Small intestine (tissue), 7 donors: ENCODE measurements around the gene MYOCD. TPM values are rescaled to one million over a fixed set of nuclear protein-coding genes. Genes with fewer than 3 reads are reported as not detected.

ENCODE experiments used
- DNase-seq, 2 donors: peaks; one replicate each; pipeline versions ENCODE4 v3.0.0 to v3.0.0-alpha.2; 2013
- FAIRE-seq: peaks from 2 replicates; lab custom pipeline; 2012; peaks lifted over from hg19 to GRCh38; lab: Jason Lieb, UNC
- H3K27ac ChIP-seq, 3 donors: one replicate each; pipeline ENCODE4 v1.5.1; 2013; ENCODE audit warnings: low read length in 2 of 3, mild to moderate bottlenecking in 2 of 3, control low read depth in 1 of 3, inconsistent platforms in 1 of 3, low read depth in 1 of 3, moderate library complexity in 1 of 3
- H3K27me3 ChIP-seq, 3 donors: one replicate each; pipeline ENCODE4 v1.6.1; 2013; ENCODE audit warnings: low read length in 3 of 3, inconsistent platforms in 1 of 3; ENCODE audit not compliant: control insufficient read depth in 3 of 3, insufficient read depth in 3 of 3
- H3K36me3 ChIP-seq, 3 donors: one replicate each; pipeline ENCODE4 v1.6.1; 2013; ENCODE audit warnings: low read length in 3 of 3, inconsistent platforms in 1 of 3, low read depth in 1 of 3, mild to moderate bottlenecking in 1 of 3, moderate library complexity in 1 of 3; ENCODE audit not compliant: control insufficient read depth in 3 of 3, insufficient read depth in 2 of 3
- H3K4me1 ChIP-seq, 3 donors: one replicate each; pipeline ENCODE4 v1.6.1; 2013; ENCODE audit warnings: low read length in 2 of 3, inconsistent platforms in 1 of 3, low read depth in 1 of 3, mild to moderate bottlenecking in 1 of 3, moderate library complexity in 1 of 3; ENCODE audit not compliant: control insufficient read depth in 3 of 3, insufficient read depth in 2 of 3
- H3K4me3 ChIP-seq, 3 donors: one replicate each; pipeline ENCODE4 v1.5.1; 2013; ENCODE audit warnings: low read length in 3 of 3, control low read depth in 1 of 3, inconsistent platforms in 1 of 3, low read depth in 1 of 3, mild to moderate bottlenecking in 1 of 3, moderate library complexity in 1 of 3
- H3K9me3 ChIP-seq, 2 donors: one replicate each; pipeline ENCODE4 v1.6.1; 2013; ENCODE audit warnings: low read depth in 1 of 2, low read length in 1 of 2; ENCODE audit not compliant: control insufficient read depth in 2 of 2, insufficient read depth in 1 of 2
- WGBS, 3 donors: extraction: QIAGEN DNeasy Blood & Tissue Kit; methylation state at CpG; one replicate each; pipeline ENCODE4 v1.1.7; 2013; 5-methylcytosine and 5-hydroxymethylcytosine counted together
- polyA plus RNA-seq, 4 donors: library from polyadenylated mRNA; stranded (reverse) in 3 of 4; unstranded in 1 of 4; fragments of 200-250 nt in 3 of 4; fragments of 120-200 nt in 1 of 4; gene quantifications; one replicate each; pipeline versions ENCODE4 v1.2.1 to v1.2.3, GENCODE V29; 2013
- donor health status: healthy with polysubstance abuse.
- donor health status: control.
- donor health status: control.
- donor health status: Bipolar disorder and iron deficiency.
- donor health status: healthy.

The MYOCD gene
- polyA plus RNA-seq, 4 donors = under 0.01 to 3.1 (median 2.1) TPM

DNA sequence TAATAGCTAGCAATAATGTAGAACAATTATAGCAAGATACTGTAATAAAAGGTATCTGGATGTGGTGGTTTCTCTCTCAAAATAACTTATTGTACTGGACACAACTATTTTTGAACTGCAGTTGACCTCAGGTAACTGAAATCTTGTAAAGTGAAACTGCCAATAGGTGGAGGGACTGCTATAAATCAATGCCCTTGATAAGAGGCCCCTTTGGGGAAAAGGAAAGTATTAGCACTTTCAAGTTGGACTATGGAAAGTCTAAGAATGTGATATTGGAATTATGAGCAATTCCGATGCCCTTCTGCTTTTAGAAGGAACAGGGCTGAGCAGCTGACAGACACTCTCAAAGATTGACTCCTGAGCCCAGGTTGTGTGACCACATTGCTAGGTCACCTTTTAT lies 79.1 kb downstream of the MYOCD start:
- 25 to 69% (median 25%) methylated on average over 1 of the region's 1 CpG for WGBS, 3 donors
- Histone ChIP-seq H3K4me3 (no peak overlapping the region), H3K36me3 (no peaks in the 10 kb centered on the region), H3K27ac (peak overlapping the region in 1 of 3 donors; percentile 51), H3K27me3 (no peaks in the 10 kb centered on the region), H3K9me3 (no peaks in the 10 kb centered on the region), H3K4me1 (peaks cover 0 to 6% (median 4%) of the 10 kb centered on the region in 3 donors)
- DNase-seq = peak; percentile 38 to 67
- no peak for FAIRE-seq

DNA sequence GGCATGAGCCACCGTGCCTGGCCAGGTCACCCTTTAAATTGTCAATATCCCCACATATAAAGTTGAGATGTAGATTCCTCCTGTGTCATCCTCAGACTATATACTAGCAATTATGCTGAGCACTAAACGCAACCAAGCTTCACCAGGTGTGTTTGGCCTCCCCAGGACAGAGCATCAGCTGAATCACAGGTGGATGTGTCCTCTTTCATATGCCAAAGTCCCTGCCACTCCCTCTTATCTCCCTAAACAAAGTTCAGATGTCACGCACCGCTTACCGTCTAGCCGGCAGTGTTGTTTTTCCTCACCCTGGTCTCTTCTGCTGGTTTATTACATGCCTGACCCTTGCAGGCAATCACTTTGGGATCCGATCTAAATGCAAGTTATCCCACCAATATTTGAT lies 79.8 kb downstream of the MYOCD start:
- Histone ChIP-seq H3K27me3 (no peaks in the 10 kb centered on the region), H3K4me3 (no peak overlapping the region), H3K9me3 (no peaks in the 10 kb centered on the region), H3K36me3 (no peaks in the 10 kb centered on the region), H3K27ac (no peak overlapping the region), H3K4me1 (peaks cover 0 to 6% (median 4%) of the 10 kb centered on the region in 3 donors)
- FAIRE-seq (no peak), DNase-seq (peak; percentile 51 to 90)
- WGBS, 3 donors = 16 to 61% (median 34%) methylated on average over 7 of the region's 7 CpGs

DNA sequence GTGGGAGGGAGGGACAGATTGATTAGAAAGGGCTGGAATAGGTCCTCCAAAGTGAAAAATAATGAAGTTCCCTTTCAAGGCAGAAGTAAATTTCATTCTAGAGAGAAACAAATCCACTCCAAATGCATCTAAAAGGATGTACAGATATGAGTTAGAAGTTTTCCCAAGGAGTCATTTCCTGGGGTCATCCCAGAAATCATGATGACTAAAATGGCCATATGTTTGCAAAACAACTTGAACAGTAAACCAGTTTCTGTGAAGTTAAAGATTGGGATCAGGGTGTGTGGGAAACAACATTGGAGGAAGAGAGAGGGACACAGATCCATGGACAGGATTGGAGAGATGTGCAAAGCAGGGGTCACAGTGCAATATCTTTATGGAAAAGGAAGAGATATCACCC lies 91.1 kb downstream of the MYOCD start:
- no peaks in the 10 kb centered on the region for H3K27me3 ChIP-seq
- FAIRE-seq (no peak), DNase-seq (no peak)
- no peaks in the 10 kb centered on the region for H3K9me3 ChIP-seq
- no peak overlapping the region for H3K27ac ChIP-seq
- H3K4me3 ChIP-seq = no peak overlapping the region
- no peaks in the 10 kb centered on the region for H3K36me3 ChIP-seq
- H3K4me1 ChIP-seq = no peaks in the 10 kb centered on the region

DNA sequence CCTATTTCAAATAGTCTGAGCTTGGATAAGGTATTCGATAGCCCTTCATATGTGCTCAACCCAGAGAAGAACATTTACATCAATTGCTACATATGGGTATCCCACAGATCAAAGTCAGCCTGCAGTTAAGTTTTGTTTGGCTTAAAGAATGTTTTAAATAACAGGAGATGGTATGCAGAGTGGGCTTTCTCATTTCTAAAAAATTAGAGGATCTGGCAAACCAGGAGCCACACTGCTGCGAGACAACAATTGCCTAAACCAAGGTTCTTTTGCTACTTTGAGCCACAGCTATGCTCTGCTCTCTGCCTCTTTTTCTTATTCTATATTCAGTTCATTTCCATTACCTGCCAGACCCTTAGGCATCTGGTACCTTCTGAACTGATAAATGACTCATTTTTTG lies 93.4 kb downstream of the MYOCD start:
- Histone ChIP-seq H3K4me1 (no peaks in the 10 kb centered on the region), H3K27ac (no peak overlapping the region), H3K36me3 (no peaks in the 10 kb centered on the region), H3K9me3 (no peaks in the 10 kb centered on the region), H3K27me3 (no peaks in the 10 kb centered on the region), H3K4me3 (no peak overlapping the region)
- FAIRE-seq (no peak), DNase-seq (no peak)
- WGBS, 3 donors = 45 to 84% (median 65%) methylated on average over 2 of the region's 2 CpGs

DNA sequence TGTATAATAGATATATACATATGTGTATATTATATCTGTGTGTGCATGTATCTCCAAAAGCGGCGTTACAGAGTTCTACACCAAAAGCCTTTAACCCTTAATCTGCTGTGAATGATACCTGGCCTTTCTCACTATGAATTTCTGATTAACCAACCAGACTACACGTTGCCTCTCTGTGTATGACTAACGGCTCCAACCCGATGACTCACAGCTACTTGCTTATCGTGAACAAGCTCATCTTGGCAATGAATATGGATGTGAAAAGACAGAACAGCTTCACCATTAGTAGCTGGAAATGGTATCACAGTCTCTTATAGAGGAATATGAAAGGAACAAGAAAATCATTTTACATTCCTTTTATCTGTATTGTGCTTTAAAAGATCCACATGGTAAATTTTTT lies 99.9 kb downstream of the MYOCD start:
- 16 to 45% (median 36%) methylated on average over 6 of the region's 6 CpGs for WGBS, 3 donors

DNA sequence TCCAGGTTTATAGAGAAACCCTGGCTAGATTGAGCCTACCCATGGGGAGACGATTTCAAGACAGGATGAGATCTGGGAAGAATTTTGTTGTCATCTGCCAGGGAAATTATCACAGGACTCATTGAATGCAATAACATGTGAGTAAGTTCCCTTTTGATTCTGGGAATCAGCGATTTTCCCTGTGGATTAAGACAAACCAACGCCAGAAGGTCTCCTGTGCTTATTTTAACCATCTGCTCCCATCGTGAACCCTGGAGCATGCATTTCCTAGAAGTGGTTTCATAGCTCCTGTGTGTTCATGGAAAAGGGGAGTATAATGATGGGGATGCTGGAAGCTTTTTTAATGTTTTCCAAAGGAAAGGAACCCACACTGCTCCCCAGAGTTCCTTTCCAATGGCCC lies 102.6 kb downstream of the MYOCD start:
- Histone ChIP-seq H3K27me3 (peaks cover 0 to 2% (median 0%) of the 10 kb centered on the region in 3 donors), H3K4me1 (no peaks in the 10 kb centered on the region), H3K9me3 (no peaks in the 10 kb centered on the region), H3K4me3 (no peak overlapping the region), H3K27ac (no peak overlapping the region), H3K36me3 (no peaks in the 10 kb centered on the region)
- DNase-seq (no peak), FAIRE-seq (no peak)
- 69 to 78% (median 75%) methylated on average over 4 of the region's 4 CpGs for WGBS, 3 donors

More for the DNA sequence above, 99.9 kb downstream of the MYOCD start:
- H3K27me3 ChIP-seq = peaks cover 0 to 2% (median 0%) of the 10 kb centered on the region in 3 donors
- no peak overlapping the region for H3K4me3 ChIP-seq
- DNase-seq = peak in 1 of 2 donors; percentile 47
- no peak overlapping the region for H3K27ac ChIP-seq
- no peak for FAIRE-seq
- no peaks in the 10 kb centered on the region for H3K36me3 ChIP-seq
- H3K4me1 ChIP-seq = no peaks in the 10 kb centered on the region
- no peaks in the 10 kb centered on the region for H3K9me3 ChIP-seq

- Histone ChIP-seq H3K4me1 (no peaks in the 10 kb centered on the region), H3K4me3 (no peak overlapping the region), H3K36me3 (no peaks in the 10 kb centered on the region), H3K27me3 (no peaks in the 10 kb centered on the region), H3K27ac (no peak overlapping the region), H3K9me3 (no peaks in the 10 kb centered on the region)
- FAIRE-seq (no peak), DNase-seq (no peak)
- 89 to 96% (median 95%) methylated on average over 6 of the region's 6 CpGs for WGBS, 3 donors
These were observed 104.3 kb downstream of the MYOCD start for GRCh38 chr17:12769981-12770380.

GRCh38 chr17:12773153-12773552 lies 107.5 kb downstream of the MYOCD start:
- Histone ChIP-seq H3K36me3 (no peaks in the 10 kb centered on the region), H3K4me3 (no peak overlapping the region), H3K27me3 (no peaks in the 10 kb centered on the region), H3K4me1 (no peaks in the 10 kb centered on the region), H3K9me3 (no peaks in the 10 kb centered on the region), H3K27ac (no peak overlapping the region)
- FAIRE-seq (no peak), DNase-seq (no peak)
- 58 to 83% (median 70%) methylated on average over 1 of the region's 1 CpG for WGBS, 3 donors

DNA sequence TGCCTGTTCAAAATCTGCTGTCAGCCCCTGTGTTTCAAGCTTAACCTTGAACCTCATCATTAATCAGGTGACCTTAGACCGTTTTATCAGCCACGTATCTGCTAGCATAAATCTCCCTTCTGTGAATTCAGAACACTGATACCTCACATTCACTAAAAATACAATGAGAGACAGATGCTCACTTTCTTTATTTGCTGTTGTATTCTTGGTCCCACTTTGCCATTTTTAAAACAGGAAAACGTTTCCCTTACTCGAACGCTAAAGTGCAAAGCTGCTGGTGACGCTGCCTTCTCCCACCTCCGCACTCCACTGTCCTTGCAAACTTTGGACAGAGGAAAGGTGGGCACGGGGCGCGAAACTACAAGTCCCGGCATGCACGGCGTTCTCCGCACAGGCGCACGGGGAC lies 123.4 kb downstream of the MYOCD start:
- H3K36me3 ChIP-seq = no peaks in the 10 kb centered on the region
- DNase-seq (no peak), FAIRE-seq (no peak)
- no peaks in the 10 kb centered on the region for H3K9me3 ChIP-seq
- H3K4me1 ChIP-seq = peaks cover 0 to 3% (median 2%) of the 10 kb centered on the region in 3 donors
- WGBS, 3 donors = 1% methylated on average over 16 of the region's 16 CpGs
- H3K4me3 ChIP-seq = peak overlapping the region in 2 of 3 donors; percentile 40 to 92
- peaks cover 0 to 7% (median 0%) of the 10 kb centered on the region in 3 donors for H3K27me3 ChIP-seq
- no peak overlapping the region for H3K27ac ChIP-seq
